ENCODE results near the gene MRPS15.

DNA sequence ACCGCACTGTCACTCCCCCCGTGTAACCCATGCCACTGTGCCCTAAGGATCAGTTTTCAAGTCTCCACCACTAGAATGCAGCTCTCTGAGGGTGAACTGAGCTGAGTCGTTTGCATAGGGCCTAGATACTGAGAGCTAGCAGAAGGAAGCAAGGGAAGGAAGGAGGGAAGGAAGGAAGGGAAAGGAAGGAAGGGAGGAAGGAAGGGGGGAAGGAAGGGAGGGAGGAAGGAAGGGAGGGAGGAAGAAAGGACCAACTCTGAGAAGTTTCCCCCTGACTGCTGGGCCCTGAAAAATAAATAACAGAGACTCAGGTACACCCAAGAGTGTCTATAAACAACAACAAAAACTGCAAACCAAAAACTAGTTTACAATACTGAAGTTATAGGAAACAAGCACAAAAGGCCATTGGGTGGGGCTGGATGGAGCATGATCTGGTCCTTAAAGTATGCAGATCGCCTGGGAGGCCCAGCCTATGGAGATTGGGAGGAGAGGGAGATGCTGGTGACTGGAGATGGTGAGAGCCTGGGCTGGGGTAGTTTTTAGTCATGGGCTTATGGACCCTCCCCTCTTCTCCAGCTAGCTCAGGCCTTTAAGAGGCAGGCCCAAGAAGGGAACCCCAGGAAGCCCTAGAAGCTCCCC, 1.7 kb upstream of the MRPS15 start:
- TF ChIP-seq, protein P1, sequence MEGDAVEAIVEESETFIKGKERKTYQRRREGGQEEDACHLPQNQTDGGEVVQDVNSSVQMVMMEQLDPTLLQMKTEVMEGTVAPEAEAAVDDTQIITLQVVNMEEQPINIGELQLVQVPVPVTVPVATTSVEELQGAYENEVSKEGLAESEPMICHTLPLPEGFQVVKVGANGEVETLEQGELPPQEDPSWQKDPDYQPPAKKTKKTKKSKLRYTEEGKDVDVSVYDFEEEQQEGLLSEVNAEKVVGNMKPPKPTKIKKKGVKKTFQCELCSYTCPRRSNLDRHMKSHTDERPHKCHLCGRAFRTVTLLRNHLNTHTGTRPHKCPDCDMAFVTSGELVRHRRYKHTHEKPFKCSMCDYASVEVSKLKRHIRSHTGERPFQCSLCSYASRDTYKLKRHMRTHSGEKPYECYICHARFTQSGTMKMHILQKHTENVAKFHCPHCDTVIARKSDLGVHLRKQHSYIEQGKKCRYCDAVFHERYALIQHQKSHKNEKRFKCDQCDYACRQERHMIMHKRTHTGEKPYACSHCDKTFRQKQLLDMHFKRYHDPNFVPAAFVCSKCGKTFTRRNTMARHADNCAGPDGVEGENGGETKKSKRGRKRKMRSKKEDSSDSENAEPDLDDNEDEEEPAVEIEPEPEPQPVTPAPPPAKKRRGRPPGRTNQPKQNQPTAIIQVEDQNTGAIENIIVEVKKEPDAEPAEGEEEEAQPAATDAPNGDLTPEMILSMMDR (IDR thresholded peaks at IDR 0.05) = no peak
- TF ChIP-seq EP300 (IDR thresholded peaks at IDR 0.05) (no peak), POLR2A (IDR thresholded peaks at IDR 0.05) (no peak), POLR2AphosphoS5 (IDR thresholded peaks at IDR 0.05) (no peak)
